ENCODE results near the gene GOLGA8J.
"Not testable (repeated sequence)": the region's sequence is repeated elsewhere in the genome, so short reads cannot be mapped to it uniquely, and the experiment has no call there.

GOLGA8J gene, protein sequence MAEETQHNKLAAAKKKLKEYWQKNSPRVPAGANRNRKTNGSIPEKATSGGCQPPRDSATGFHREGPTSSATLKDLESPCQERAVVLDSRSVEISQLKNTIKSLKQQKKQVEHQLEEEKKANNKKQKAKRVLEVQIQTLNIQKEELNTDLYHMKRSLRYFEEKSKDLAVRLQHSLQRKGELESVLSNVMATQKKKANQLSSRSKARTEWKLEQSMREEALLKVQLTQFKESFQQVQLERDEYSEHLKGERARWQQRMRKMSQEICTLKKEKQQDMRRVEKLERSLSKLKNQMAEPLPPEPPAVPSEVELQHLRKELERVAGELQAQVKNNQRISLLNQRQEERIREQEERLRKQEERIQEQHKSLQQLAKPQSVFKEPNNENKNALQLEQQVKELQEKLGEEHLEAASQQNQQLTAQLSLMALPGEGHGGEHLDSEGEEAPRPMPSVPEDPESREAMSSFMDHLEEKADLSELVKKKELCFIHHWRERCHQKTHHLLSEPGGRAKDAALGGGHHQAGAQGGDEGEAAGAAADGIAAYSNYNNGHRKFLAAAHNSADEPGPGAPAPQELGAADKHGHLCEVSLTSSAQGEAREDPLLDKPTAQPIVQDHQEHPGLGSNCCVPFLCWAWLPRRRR

DNA sequence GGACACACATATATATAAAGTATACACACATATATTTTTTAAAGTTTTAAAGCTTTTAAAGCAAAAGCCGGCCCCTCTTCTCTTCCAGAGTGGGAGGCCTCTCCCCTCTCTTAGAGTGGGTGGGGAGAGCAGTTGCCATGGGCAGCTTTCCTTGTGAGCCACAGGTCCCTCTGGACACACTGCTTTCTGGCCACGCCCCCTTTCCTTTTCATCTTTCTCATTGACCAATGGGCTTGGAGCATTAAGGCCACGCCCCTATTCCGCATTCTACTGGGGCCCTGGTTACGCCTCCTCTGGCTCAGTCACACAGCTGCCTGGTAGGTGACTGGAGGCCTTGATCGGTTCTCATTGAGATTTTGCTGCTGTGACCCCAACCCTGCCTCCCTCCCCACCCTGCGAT is at the start of gene GOLGA8J:
GOLGA8J (plus strand) TSS at position 301 of the 400 bp plus-strand sequence; CDS start at position 399, 98 bp downstream.
- DNase-seq (ENCODE audit: extremely low spot score); POLR2A ChIA-PET; CTCF ChIA-PET: not testable (repeated sequence)

DNA sequence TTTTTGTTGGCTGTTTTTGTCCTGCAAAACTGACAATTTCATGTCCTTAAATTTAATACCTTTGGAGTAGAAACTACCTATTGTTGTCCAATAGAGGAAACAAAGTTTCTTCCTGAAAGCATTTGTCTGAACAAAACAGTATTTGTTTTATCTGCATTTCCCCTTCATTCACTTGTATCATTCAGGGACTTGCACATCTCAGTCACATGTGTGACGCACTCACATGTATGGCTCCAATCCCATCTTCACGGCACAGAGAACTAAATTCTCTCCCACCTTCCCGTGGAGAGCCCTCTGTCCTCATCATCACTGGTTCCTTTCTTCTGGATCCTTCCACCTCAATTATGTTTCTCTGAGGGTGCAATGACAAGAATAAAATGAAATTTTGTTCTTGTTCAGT is 49.5 kb upstream of the GOLGA8J start:
- no peak for TF ChIP-seq BHLHE40 (IDR thresholded peaks at IDR 0.05; ENCODE audit: borderline replicate concordance)
- POLR2A ChIA-PET, result no interaction called here
- DNase-seq (ENCODE audit: extremely low spot score), result no peak
- CTCF ChIA-PET, result no interaction called here

DNA sequence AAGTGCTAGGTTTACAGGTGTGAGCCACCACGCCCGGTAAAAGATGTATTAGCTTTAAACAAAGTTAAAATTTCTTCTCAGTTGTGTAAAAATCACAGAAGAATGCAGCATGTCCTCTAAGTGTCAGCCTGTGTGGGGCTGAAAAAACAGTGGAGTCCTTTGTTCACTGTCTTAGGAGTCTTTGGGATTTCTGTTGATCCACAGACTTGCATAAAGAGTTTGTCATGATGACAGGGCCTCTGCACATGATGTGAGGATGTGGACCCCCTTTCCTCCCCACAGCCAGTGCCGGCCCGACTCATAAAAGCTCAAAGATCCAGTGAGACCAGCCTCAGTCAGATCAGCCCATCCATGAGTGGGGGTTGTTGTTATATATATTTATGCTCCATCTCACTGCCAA is 49.0 kb upstream of the GOLGA8J start:
- TF ChIP-seq LEF1 (IDR thresholded peaks at IDR 0.05; ENCODE audit: borderline replicate concordance) (no peak), ELF4 (IDR thresholded peaks at IDR 0.05) (no peak), FOXK2 (IDR thresholded peaks at IDR 0.05) (no peak), SUZ12 (IDR thresholded peaks at IDR 0.05) (no peak)
- TF ChIP-seq, protein P1, sequence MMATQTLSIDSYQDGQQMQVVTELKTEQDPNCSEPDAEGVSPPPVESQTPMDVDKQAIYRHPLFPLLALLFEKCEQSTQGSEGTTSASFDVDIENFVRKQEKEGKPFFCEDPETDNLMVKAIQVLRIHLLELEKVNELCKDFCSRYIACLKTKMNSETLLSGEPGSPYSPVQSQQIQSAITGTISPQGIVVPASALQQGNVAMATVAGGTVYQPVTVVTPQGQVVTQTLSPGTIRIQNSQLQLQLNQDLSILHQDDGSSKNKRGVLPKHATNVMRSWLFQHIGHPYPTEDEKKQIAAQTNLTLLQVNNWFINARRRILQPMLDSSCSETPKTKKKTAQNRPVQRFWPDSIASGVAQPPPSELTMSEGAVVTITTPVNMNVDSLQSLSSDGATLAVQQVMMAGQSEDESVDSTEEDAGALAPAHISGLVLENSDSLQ (IDR thresholded peaks at IDR 0.05), result no peak
- no peak for DNase-seq (ENCODE audit: extremely low spot score)
- CTCF ChIA-PET, result no interaction called here
- POLR2A ChIA-PET, result no interaction called here

DNA sequence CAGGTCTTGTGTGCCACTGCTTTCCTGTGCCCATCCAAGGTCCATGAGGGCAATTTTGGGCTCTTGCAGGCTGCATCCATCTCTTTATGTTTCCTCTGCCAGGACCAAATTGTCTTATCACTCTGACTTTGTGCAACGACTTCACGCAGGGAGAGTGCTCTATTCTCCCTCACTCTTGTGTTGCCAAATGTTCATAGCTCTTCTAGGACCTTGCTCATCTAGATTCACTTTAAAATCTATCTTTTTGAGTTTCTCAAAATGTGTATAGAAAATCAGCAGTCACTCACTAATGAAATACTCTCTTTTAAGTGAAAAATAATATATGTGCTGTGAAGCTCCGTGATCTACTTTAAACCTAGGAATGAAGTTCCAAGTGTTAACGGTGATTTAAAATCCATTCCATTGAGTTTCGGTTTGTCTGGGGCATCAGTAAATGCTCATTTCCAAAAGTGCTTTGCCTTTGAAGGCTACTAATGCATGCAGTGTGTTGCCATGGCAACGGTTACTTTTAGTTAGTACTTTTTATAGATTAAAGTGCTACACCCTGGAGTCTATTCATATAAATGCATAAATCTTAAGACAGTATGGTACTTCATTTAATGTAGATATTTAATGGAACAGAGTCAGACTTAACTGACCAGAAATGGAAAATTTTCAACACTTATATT is 46.6 kb upstream of the GOLGA8J start:
- ChIA-PET POLR2A (no interaction called here), CTCF (no interaction called here)
- no peak for DNase-seq (ENCODE audit: extremely low spot score)
- TF ChIP-seq FOXA1 (IDR thresholded peaks at IDR 0.05) (no peak), BHLHE40 (IDR thresholded peaks at IDR 0.05; ENCODE audit: borderline replicate concordance) (no peak), ARNT (IDR thresholded peaks at IDR 0.05) (no peak), L3MBTL2 (conservative IDR thresholded peaks at IDR 0.05) (no peak), NFRKB (IDR thresholded peaks at IDR 0.05) (no peak), FOXK2 (IDR thresholded peaks at IDR 0.05) (no peak), SP1 (IDR thresholded peaks at IDR 0.05) (no peak), TARDBP (IDR thresholded peaks at IDR 0.05) (no peak), FOXM1 (IDR thresholded peaks at IDR 0.05; ENCODE audit: borderline replicate concordance) (no peak), SUZ12 (IDR thresholded peaks at IDR 0.05) (no peak), ZNF384 (IDR thresholded peaks at IDR 0.05) (no peak), LEF1 (IDR thresholded peaks at IDR 0.05; ENCODE audit: borderline replicate concordance) (no peak), CTBP1 (IDR thresholded peaks at IDR 0.05; ENCODE audit: borderline replicate concordance) (no peak)
- TF ChIP-seq, protein P1 (IDR thresholded peaks at IDR 0.05), result no peak

DNA sequence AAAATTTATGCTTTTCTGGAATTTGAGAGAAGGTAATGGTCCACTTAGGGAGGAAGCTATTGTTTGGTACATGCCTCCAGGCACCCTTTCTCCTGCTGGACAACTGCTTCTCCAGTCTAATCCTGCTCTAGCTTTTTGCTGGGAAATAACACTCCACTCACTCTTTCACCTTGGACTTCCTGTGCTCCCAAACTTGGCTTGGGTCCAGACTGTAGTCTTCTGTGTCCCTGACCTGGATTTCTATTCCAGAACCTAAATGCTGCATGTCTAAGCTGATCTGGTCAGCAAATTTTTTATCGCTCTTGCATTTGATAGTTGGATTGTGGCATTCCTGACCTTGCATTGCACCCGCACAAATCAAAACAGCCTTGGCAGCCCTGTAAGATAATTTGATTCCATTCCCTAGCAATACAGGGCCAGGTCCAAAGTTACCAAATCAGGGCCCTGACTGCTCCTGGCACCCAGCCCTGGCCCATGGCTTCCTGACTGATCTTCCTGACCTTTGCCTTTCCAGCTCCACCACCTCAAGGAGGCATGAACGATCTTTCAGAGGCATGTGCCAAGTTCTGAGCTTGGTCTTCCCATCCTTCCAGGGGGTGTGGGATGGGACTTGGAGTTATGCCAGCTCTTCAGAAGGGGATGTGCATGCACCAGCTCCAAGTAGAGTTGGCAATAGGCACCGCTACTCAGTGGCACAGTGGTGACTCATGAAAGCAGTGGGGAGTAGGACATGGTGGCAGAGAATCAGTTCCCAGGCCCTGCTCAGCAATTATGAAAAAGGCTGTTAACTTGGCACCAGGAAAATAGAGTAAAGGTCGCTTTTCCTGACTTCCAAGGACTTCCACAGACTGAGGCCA is 43.9 kb upstream of the GOLGA8J start:
- no peak for TF ChIP-seq ELF4 (IDR thresholded peaks at IDR 0.05)
- TF ChIP-seq ARNT (IDR thresholded peaks at IDR 0.05), result no peak
- no peak for TF ChIP-seq SUZ12 (IDR thresholded peaks at IDR 0.05)
- TF ChIP-seq L3MBTL2 (conservative IDR thresholded peaks at IDR 0.05), result no peak
- TF ChIP-seq FOXK2 (IDR thresholded peaks at IDR 0.05), result no peak
- no peak for TF ChIP-seq BHLHE40 (IDR thresholded peaks at IDR 0.05; ENCODE audit: borderline replicate concordance)
- no peak for TF ChIP-seq FOXA1 (IDR thresholded peaks at IDR 0.05)
- TF ChIP-seq, protein P1 (IDR thresholded peaks at IDR 0.05), result no peak
- TF ChIP-seq TARDBP (IDR thresholded peaks at IDR 0.05), result no peak
- no peak for TF ChIP-seq SP1 (IDR thresholded peaks at IDR 0.05)
- DNase-seq (ENCODE audit: extremely low spot score), result no peak
- ChIA-PET CTCF (no interaction called here), POLR2A (no interaction called here)

DNA sequence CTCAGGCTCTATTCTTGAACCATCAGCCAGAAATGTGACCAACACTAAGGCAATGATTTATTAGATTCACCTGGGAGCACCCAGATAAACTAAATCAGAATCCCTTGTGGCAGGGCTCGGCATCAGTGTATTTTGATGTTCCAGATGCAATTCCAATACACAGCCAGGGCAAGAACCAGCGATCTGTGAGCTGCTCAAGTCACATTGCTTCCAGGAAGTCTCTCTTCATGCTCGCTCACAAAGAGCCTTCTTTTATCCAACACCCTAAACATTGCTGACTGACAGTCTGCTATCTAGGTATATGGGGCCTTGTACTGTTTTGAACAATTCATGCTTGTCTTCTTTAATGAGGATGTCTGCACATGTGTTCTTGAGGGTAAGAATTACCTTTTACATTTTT is 40.9 kb upstream of the GOLGA8J start:
- POLR2A ChIA-PET, result no interaction called here
- no peak for DNase-seq (ENCODE audit: extremely low spot score)
- CTCF ChIA-PET, result no interaction called here
- TF ChIP-seq LEF1 (IDR thresholded peaks at IDR 0.05; ENCODE audit: borderline replicate concordance) (no peak), HDGF (IDR thresholded peaks at IDR 0.05; ENCODE audit: borderline replicate concordance) (no peak), FOXA1 (IDR thresholded peaks at IDR 0.05) (no peak), FOXM1 (IDR thresholded peaks at IDR 0.05; ENCODE audit: borderline replicate concordance) (no peak), ZNF384 (IDR thresholded peaks at IDR 0.05) (no peak), CTBP1 (IDR thresholded peaks at IDR 0.05; ENCODE audit: borderline replicate concordance) (no peak)
- TF ChIP-seq, protein P1 (IDR thresholded peaks at IDR 0.05), result no peak
